Pancreas (tissue), 10 donors: ENCODE measurements around the gene ARHGAP5. TPM values are rescaled to one million over a fixed set of nuclear protein-coding genes. Genes with fewer than 3 reads are reported as not detected.

ENCODE experiments used
- ATAC-seq, 4 donors: fragments of 200-7000 bp; cut with Tn5 transposase; one replicate each; pipeline versions ENCODE4 v1.8.0 to v1.9.1; 2020; ENCODE audit warnings: mild to moderate bottlenecking in 4 of 4, moderate library complexity in 4 of 4
- DNase-seq, 6 donors: peaks; one replicate each; pipeline ENCODE4 v3.0.0-alpha.2; 2020
- FAIRE-seq: peaks from 2 replicates; lab custom pipeline; 2012; peaks lifted over from hg19 to GRCh38; lab: Jason Lieb, UNC
- H3K27ac ChIP-seq, 4 donors: fragments of 200-600 bp; sonication (generic); 1 replicate in 3 of 4; 2 replicates in 1 of 4; pipeline versions ENCODE4 v1.5.0 to v1.8.0; 2020
- H3K27me3 ChIP-seq, 4 donors: fragments of 200-600 bp; one replicate each; pipeline ENCODE4 v1.8.0; 2021
- H3K36me3 ChIP-seq, 3 donors: fragments of 200-600 bp; sonication (generic) in 1 of 3; one replicate each; pipeline versions ENCODE4 v1.5.0 to v1.8.0; 2020 to 2021
- H3K4me1 ChIP-seq, 3 donors: fragments of 200-600 bp; one replicate each; pipeline ENCODE4 v1.8.0; 2021
- H3K4me3 ChIP-seq, 4 donors: fragments of 200-600 bp; sonication (generic) in 2 of 4; one replicate each; pipeline versions ENCODE4 v1.5.0 to v1.8.0; 2020 to 2021
- H3K9me3 ChIP-seq, 4 donors: fragments of 200-600 bp; one replicate each; pipeline ENCODE4 v1.8.0; 2021
- WGBS, 2 donors: extraction: QIAGEN DNeasy Blood & Tissue Kit; methylation state at CpG; one replicate each; pipeline ENCODE4 v1.1.7; 2013; 5-methylcytosine and 5-hydroxymethylcytosine counted together
- intact Hi-C, 3 donors: fragments of 100-400 bp; cut with DNase I; formaldehyde crosslinking; loops; one replicate each; pipeline versions ENCODE4 v1.11.1 to v1.14.2; 2022
- polyA plus RNA-seq, 2 donors: library from polyadenylated mRNA; stranded (reverse); fragments of 200-250 nt; gene quantifications; one replicate each; pipeline ENCODE4 v1.2.3, GENCODE V29; 2013
- total RNA-seq, 6 donors: library from RNA; stranded (reverse); fragmentation: NEBNext Ultra II Directional in 4 of 6; extraction: Animal tissue kit (Norgen Biotek cat#: 25700) in 4 of 6; gene quantifications; one replicate each; pipeline versions ENCODE4 v1.2.1 to v1.2.4, GENCODE V29; 2021 to 2023
- TF ChIP-seq, protein P1 (sequence below), 4 donors: fragments of 200-600 bp; sonication (generic) in 3 of 4; IDR thresholded peaks; one replicate each; pipeline versions ENCODE4 v1.5.0 to v1.8.0; 2021; ENCODE audit warnings: antibody characterized with exemption in 4 of 4
- donor health status: healthy with polysubstance abuse.
- donor health status: DM: no; HTN: no; CAD: no; lungs with moderate emphysema.
- donor health status: DM: no; HTN: no; CAD: no.
- donor health status: control.
- donor health status: control.
- donor health status: Bipolar disorder and iron deficiency.
- donor health status: DM: yes; HTN: yes; CAD: no.
- donor health status: DM: no; HTN: no; CAD: no.
- donor health status: DM: no; HTN: no; CAD: no.
- donor health status: DM: yes; HTN: yes; CAD: no.

The ARHGAP5 gene
- total and polyA plus RNA-seq, 8 donors, result 7.1 to 81.8 (median 53.1) TPM

DNA sequence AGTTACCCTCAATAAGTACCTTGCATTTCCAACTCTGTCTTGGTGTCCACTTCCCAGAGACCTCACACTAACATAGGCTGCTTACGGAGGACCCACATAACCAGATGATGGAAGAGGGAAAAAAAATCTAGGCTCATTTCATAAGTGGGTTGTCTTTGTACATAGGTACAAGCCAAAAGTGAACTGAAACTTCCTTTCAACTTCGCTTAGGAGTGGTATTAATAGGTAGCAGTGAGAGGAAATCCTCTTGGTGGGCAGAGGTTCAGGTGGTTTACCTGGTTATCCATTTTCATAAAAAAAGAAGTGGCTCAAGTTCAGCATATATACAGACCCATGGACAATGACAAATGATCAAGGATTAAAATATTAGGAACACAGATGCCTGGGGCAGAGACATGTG lies 88.9 kb downstream of the ARHGAP5 start:
- Histone ChIP-seq H3K4me1 (no peaks in the 10 kb centered on the region), H3K9me3 (no peaks in the 10 kb centered on the region), H3K27ac (no peak overlapping the region), H3K27me3 (no peaks in the 10 kb centered on the region), H3K36me3 (no peaks in the 10 kb centered on the region), H3K4me3 (no peak overlapping the region)
- WGBS, 2 donors, result 92 to 96% methylated on average over 2 of the region's 2 CpGs
- DNase-seq (no peak), FAIRE-seq (no peak), ATAC-seq (no peak)
- intact Hi-C loops, result no loop called here
- TF ChIP-seq, protein P1, sequence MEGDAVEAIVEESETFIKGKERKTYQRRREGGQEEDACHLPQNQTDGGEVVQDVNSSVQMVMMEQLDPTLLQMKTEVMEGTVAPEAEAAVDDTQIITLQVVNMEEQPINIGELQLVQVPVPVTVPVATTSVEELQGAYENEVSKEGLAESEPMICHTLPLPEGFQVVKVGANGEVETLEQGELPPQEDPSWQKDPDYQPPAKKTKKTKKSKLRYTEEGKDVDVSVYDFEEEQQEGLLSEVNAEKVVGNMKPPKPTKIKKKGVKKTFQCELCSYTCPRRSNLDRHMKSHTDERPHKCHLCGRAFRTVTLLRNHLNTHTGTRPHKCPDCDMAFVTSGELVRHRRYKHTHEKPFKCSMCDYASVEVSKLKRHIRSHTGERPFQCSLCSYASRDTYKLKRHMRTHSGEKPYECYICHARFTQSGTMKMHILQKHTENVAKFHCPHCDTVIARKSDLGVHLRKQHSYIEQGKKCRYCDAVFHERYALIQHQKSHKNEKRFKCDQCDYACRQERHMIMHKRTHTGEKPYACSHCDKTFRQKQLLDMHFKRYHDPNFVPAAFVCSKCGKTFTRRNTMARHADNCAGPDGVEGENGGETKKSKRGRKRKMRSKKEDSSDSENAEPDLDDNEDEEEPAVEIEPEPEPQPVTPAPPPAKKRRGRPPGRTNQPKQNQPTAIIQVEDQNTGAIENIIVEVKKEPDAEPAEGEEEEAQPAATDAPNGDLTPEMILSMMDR (IDR thresholded peaks at IDR 0.05), result no peak

DNA sequence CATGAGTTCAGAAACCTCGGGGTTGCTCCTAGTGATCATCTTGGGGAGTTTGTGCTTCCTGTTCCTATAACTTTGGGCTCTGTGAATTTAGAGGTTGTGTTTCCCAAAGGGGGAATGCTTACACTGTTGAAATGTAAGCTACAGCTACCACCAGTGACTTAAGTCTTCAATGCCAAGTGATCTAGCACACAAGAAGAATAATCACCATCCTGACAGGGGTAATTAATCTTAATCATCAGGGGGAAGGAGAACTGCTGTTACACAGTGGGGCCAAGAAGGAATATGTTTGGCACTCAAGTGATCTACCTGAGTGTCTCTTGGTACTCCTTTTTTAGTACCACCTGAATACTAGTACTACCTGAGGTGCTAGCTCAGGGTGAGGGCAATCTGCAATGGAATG lies 89.8 kb downstream of the ARHGAP5 start:
- Histone ChIP-seq H3K4me3 (no peak overlapping the region), H3K27ac (no peak overlapping the region), H3K36me3 (no peaks in the 10 kb centered on the region), H3K9me3 (no peaks in the 10 kb centered on the region), H3K4me1 (no peaks in the 10 kb centered on the region), H3K27me3 (no peaks in the 10 kb centered on the region)
- 79 to 85% methylated on average over 1 of the region's 1 CpG for WGBS, 2 donors
- ATAC-seq (no peak), FAIRE-seq (no peak), DNase-seq (no peak)
- TF ChIP-seq, protein P1 (IDR thresholded peaks at IDR 0.05), result no peak
- intact Hi-C loops, result no loop called here

DNA sequence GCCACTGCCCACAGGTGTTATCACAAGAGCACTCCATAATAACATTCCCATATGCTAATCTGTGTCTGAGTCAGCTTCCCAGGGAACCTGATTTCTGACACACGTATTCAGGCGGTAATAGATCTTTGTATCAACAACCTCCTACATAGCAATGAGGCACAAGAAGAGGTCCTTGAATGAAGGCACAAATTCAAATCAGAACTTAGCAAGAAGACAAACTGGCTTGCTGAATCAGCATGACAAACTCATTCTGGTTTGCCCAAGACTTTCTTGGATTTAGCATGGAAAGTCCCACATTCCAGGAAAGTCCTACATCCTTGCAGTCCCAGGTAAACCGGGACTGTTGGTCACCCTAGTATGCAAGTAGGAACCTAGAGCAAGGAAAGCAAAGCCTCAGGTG lies 90.8 kb downstream of the ARHGAP5 start:
- ATAC-seq (no peak), DNase-seq (no peak), FAIRE-seq (no peak)
- Histone ChIP-seq H3K9me3 (no peaks in the 10 kb centered on the region), H3K27me3 (no peaks in the 10 kb centered on the region), H3K36me3 (no peaks in the 10 kb centered on the region), H3K4me3 (no peak overlapping the region), H3K4me1 (no peaks in the 10 kb centered on the region), H3K27ac (no peak overlapping the region)
- intact Hi-C loops, result no loop called here
- TF ChIP-seq, protein P1 (IDR thresholded peaks at IDR 0.05), result no peak
- 68 to 83% methylated on average over 3 of the region's 3 CpGs for WGBS, 2 donors

DNA sequence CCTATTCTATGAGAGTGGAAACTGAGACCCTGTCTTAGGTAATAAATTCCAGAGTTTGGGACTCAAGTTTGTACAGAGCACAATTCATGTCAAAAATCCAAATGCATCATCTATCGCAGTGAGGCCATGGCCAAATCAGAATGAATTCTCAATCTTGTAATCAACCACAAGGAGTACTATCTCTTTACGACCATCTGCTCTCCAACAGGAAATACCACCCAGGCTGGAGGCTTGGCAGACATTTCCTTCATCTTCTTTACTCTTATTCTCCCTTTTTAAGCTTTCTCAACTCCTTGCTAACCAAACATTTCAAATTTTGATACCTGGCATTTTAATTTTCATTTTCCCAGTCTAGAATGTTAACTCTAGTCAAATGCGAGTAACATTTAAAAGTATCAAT lies 92.1 kb downstream of the ARHGAP5 start:
- no peak for FAIRE-seq
- Histone ChIP-seq H3K4me3 (no peak overlapping the region), H3K27me3 (no peaks in the 10 kb centered on the region), H3K36me3 (no peaks in the 10 kb centered on the region), H3K4me1 (no peaks in the 10 kb centered on the region), H3K27ac (no peak overlapping the region), H3K9me3 (no peaks in the 10 kb centered on the region)
- TF ChIP-seq, protein P1 (IDR thresholded peaks at IDR 0.05), result no peak
- 87 to 88% methylated on average over 3 of the region's 3 CpGs for WGBS, 2 donors
- ATAC-seq, result no peak
- intact Hi-C loops, result no loop called here
- no peak for DNase-seq

DNA sequence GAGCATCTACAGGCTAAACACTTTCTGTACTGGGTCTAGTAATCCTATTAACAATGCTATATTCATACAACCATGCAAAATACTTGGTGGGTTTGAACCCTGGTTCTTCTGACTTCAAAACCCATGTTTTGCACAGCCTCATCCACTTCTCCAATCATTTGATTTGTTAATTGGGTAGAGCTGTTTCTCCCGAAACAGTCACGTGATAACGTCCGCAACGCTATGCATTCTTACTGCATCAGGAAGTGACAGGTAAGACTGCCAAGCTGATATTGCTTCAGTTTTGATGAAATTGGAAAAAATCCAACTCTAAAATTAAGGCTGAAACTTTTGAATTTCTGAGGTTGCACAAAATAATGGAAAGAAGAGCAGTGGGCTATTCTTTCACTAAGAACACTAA lies 94.4 kb downstream of the ARHGAP5 start:
- 70 to 72% methylated on average over 5 of the region's 5 CpGs for WGBS, 2 donors
- H3K9me3 ChIP-seq, result no peaks in the 10 kb centered on the region
- TF ChIP-seq, protein P1 (IDR thresholded peaks at IDR 0.05), result no peak
- no peak overlapping the region for H3K27ac ChIP-seq
- no peaks in the 10 kb centered on the region for H3K27me3 ChIP-seq
- intact Hi-C loops, result no loop called here
- no peaks in the 10 kb centered on the region for H3K36me3 ChIP-seq
- no peak overlapping the region for H3K4me3 ChIP-seq
- ATAC-seq (no peak), DNase-seq (no peak), FAIRE-seq (no peak)
- no peaks in the 10 kb centered on the region for H3K4me1 ChIP-seq
